Measurements from ENCODE around the gene EHMT1.

Gene EHMT1

GRCh38 chr9:137817236-137818200 is 198.7 kb downstream of the EHMT1 start:
- no peak overlapping the region for H2BK15ac ChIP-seq (ENCODE audit: low read depth, poor library complexity, severe bottlenecking)
- DNase-seq, result no peak
- H3K4me1 ChIP-seq (ENCODE audit: control insufficient read depth, insufficient read depth, low read depth, low read length), result no peaks in the 10 kb centered on the region
- 98% methylated on average over 35 of the region's 35 CpGs for WGBS
- no peak overlapping the region for H2BK12ac ChIP-seq (ENCODE audit: low read length in 2 of 2)
- no peak overlapping the region for H3K9ac ChIP-seq (ENCODE audit: low read length)
- no peaks in the 10 kb centered on the region for H3K27me3 ChIP-seq (ENCODE audit: control insufficient read depth in 1 of 2, insufficient read depth in 1 of 2, low read length in 2 of 2)
- no peak overlapping the region for H3K14ac ChIP-seq (ENCODE audit: low read length in 2 of 2)
- H3K23ac ChIP-seq (ENCODE audit: low read length in 2 of 2), result no peak overlapping the region
- no peak overlapping the region for H3K27ac ChIP-seq (ENCODE audit: low read length, poor library complexity, severe bottlenecking)
- H2AK5ac ChIP-seq (ENCODE audit: low read length, severe bottlenecking), result no peak overlapping the region
- H3K18ac ChIP-seq (ENCODE audit: low read depth in 1 of 2, low read length in 2 of 2), result no peak overlapping the region
- H3K79me1 ChIP-seq (replicated peaks; ENCODE audit: low read length, poor library complexity, severe bottlenecking), result peaks cover 40% of the 10 kb centered on the region
- no peak overlapping the region for H4K8ac ChIP-seq (ENCODE audit: low read length)
- no peak overlapping the region for H2BK120ac ChIP-seq (ENCODE audit: low read depth, low read length)
- no peak overlapping the region for H3K4me3 ChIP-seq (ENCODE audit: insufficient read depth in 1 of 2, low read depth in 1 of 2, low read length in 2 of 2)
- H2AFZ ChIP-seq (ENCODE audit: low read depth, low read length), result no peak overlapping the region
- H3K9me3 ChIP-seq (ENCODE audit: control insufficient read depth, low read length), result no peaks in the 10 kb centered on the region
- H3K4me2 ChIP-seq (ENCODE audit: low read length, poor library complexity, severe bottlenecking), result no peak overlapping the region
- H4K91ac ChIP-seq (ENCODE audit: low read length), result no peak overlapping the region
- peaks cover 80 to 81% of the 10 kb centered on the region in 2 experiments for H3K36me3 ChIP-seq (ENCODE audit: control insufficient read depth in 1 of 2, insufficient read depth in 2 of 2, low read depth in 1 of 2, low read length in 2 of 2)
- no peak overlapping the region for H3K4ac ChIP-seq (ENCODE audit: low read depth in 1 of 2, low read length in 2 of 2)
- no peak overlapping the region for H2BK5ac ChIP-seq (ENCODE audit: low read depth, low read length, poor library complexity, severe bottlenecking)

GRCh38 chr9:137818286-137818685 is 199.5 kb downstream of the EHMT1 start:
- Histone ChIP-seq H3K79me1 (replicated peaks; ENCODE audit: low read length, poor library complexity, severe bottlenecking) (peaks cover 39% of the 10 kb centered on the region), H4K8ac (ENCODE audit: low read length) (no peak overlapping the region), H3K9ac (ENCODE audit: low read length) (no peak overlapping the region), H3K14ac (ENCODE audit: low read length in 2 of 2) (no peak overlapping the region), H3K27me3 (ENCODE audit: control insufficient read depth in 1 of 2, insufficient read depth in 1 of 2, low read length in 2 of 2) (no peaks in the 10 kb centered on the region), H3K4me3 (ENCODE audit: insufficient read depth in 1 of 2, low read depth in 1 of 2, low read length in 2 of 2) (no peak overlapping the region), H2BK15ac (ENCODE audit: low read depth, poor library complexity, severe bottlenecking) (no peak overlapping the region), H3K4me2 (ENCODE audit: low read length, poor library complexity, severe bottlenecking) (no peak overlapping the region), H3K23ac (ENCODE audit: low read length in 2 of 2) (no peak overlapping the region), H2BK5ac (ENCODE audit: low read depth, low read length, poor library complexity, severe bottlenecking) (no peak overlapping the region), H3K9me3 (ENCODE audit: control insufficient read depth, low read length) (no peaks in the 10 kb centered on the region), H4K91ac (ENCODE audit: low read length) (no peak overlapping the region), H2BK12ac (ENCODE audit: low read length in 2 of 2) (no peak overlapping the region), H3K36me3 (ENCODE audit: control insufficient read depth in 1 of 2, insufficient read depth in 2 of 2, low read depth in 1 of 2, low read length in 2 of 2) (peaks cover 74% of the 10 kb centered on the region in 2 experiments), H3K27ac (ENCODE audit: low read length, poor library complexity, severe bottlenecking) (no peak overlapping the region), H2AFZ (ENCODE audit: low read depth, low read length) (no peak overlapping the region), H2BK120ac (ENCODE audit: low read depth, low read length) (no peak overlapping the region), H2AK5ac (ENCODE audit: low read length, severe bottlenecking) (no peak overlapping the region), H3K18ac (ENCODE audit: low read depth in 1 of 2, low read length in 2 of 2) (no peak overlapping the region), H3K4me1 (ENCODE audit: control insufficient read depth, insufficient read depth, low read depth, low read length) (no peaks in the 10 kb centered on the region), H3K4ac (ENCODE audit: low read depth in 1 of 2, low read length in 2 of 2) (no peak overlapping the region)
- 100% methylated on average over 10 of the region's 23 CpGs for WGBS
- no peak for DNase-seq

- H4K8ac ChIP-seq (ENCODE audit: low read length), result no peak overlapping the region
- no peak overlapping the region for H3K4ac ChIP-seq (ENCODE audit: low read depth in 1 of 2, low read length in 2 of 2)
- no peak overlapping the region for H3K23ac ChIP-seq (ENCODE audit: low read length in 2 of 2)
- H2BK15ac ChIP-seq (ENCODE audit: low read depth, poor library complexity, severe bottlenecking), result no peak overlapping the region
- no peak overlapping the region for H3K14ac ChIP-seq (ENCODE audit: low read length in 2 of 2)
- peaks cover 40% of the 10 kb centered on the region for H3K79me1 ChIP-seq (replicated peaks; ENCODE audit: low read length, poor library complexity, severe bottlenecking)
- no peak overlapping the region for H2AFZ ChIP-seq (ENCODE audit: low read depth, low read length)
- H3K9me3 ChIP-seq (ENCODE audit: control insufficient read depth, low read length), result no peaks in the 10 kb centered on the region
- no peak overlapping the region for H3K27ac ChIP-seq (ENCODE audit: low read length, poor library complexity, severe bottlenecking)
- WGBS, result 98% methylated on average over 9 of the region's 11 CpGs
- no peak for DNase-seq
- H3K36me3 ChIP-seq (ENCODE audit: control insufficient read depth in 1 of 2, insufficient read depth in 2 of 2, low read depth in 1 of 2, low read length in 2 of 2), result peaks cover 60 to 70% of the 10 kb centered on the region in 2 experiments
- no peak overlapping the region for H2BK5ac ChIP-seq (ENCODE audit: low read depth, low read length, poor library complexity, severe bottlenecking)
- no peak overlapping the region for H2BK12ac ChIP-seq (ENCODE audit: low read length in 2 of 2)
- no peak overlapping the region for H2AK5ac ChIP-seq (ENCODE audit: low read length, severe bottlenecking)
- no peak overlapping the region for H4K91ac ChIP-seq (ENCODE audit: low read length)
- no peaks in the 10 kb centered on the region for H3K4me1 ChIP-seq (ENCODE audit: control insufficient read depth, insufficient read depth, low read depth, low read length)
- no peak overlapping the region for H3K4me2 ChIP-seq (ENCODE audit: low read length, poor library complexity, severe bottlenecking)
- no peak overlapping the region for H3K9ac ChIP-seq (ENCODE audit: low read length)
- H3K18ac ChIP-seq (ENCODE audit: low read depth in 1 of 2, low read length in 2 of 2), result no peak overlapping the region
- no peak overlapping the region for H2BK120ac ChIP-seq (ENCODE audit: low read depth, low read length)
- no peak overlapping the region for H3K4me3 ChIP-seq (ENCODE audit: insufficient read depth in 1 of 2, low read depth in 1 of 2, low read length in 2 of 2)
- no peaks in the 10 kb centered on the region for H3K27me3 ChIP-seq (ENCODE audit: control insufficient read depth in 1 of 2, insufficient read depth in 1 of 2, low read length in 2 of 2)
Observed at GRCh38 chr9:137820161-137820855, 201.5 kb downstream of the EHMT1 start.
